Measurements from ENCODE around the gene IFNA17. TPM values are rescaled to one million over a fixed set of nuclear protein-coding genes. Genes with fewer than 3 reads are reported as not detected.
A peak's percentile ranks its signal among the peaks of the same experiment; 100 is the strongest.
"Not testable (repeated sequence)": the region's sequence is repeated elsewhere in the genome, so short reads cannot be mapped to it uniquely, and the experiment has no call there.

IFNA17 gene
- polyA plus RNA-seq (2013, experiment 1 of 2; ENCODE audit: insufficient read length), result not detected
- not detected for polyA plus RNA-seq (2013, experiment 2 of 2; ENCODE audit: insufficient read length)

- no peak for DNase-seq
Measured at GRCh38 chr9:21228122-21228521, at the start of gene IFNA17. TSS of gene IFNA17 (minus strand) at chr9:21228222. CDS start at chr9:21228173, 49 bp downstream.

DNA sequence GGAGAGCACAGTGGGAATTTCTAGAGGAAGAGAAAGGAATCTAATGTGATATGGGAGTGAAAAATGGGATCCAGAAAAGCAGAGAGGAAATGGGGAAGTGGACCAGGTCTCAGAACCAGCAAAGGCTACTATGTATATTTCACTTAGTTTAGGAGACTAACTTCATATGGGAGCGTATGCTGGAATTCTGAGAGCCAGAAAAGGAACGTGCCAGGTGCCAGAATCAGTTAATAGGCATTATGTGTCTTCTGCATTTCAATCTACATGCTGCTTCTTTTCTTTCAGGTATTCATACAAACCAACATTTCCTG lies 40.3 kb upstream of the IFNA17 start:
- no peak for DNase-seq

- no peak for DNase-seq
Measured at GRCh38 chr9:21267485-21268346, 39.7 kb upstream of the IFNA17 start.

DNA sequence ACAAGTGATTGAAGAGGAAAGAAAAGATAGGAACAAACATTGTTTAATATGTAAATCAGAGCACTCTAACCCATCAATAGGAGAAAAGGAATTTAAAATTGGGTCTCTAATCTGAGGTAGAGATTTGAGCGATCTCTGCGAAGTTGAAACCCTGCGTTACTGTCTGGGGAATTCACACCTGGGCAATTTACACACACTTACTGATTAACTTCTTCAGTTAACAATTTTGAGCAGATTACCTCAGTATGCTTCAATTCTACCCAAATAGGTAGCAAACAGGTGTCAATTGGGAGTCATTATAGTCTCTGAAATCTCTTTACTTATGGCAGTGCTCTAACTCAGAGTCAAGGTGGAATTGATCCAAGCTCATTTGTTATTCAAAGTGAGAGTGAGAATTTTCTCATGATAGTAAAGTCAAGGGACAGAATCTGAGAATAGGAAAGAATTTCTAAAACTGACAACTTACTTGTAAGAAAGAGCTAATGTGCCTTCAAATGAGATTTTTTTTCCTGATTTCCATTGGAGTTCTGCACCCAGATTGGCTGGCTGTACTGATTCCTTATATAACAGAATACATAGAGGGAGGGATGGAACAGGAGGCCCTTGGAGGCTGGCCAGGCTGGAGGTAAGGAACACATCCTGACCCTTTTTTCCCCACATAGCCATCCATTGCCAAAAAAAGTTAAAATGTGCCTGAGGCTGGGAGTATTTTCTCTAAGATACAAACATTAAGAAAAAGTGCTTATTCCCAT lies 38.9 kb upstream of the IFNA17 start:
- no peak for DNase-seq

DNA sequence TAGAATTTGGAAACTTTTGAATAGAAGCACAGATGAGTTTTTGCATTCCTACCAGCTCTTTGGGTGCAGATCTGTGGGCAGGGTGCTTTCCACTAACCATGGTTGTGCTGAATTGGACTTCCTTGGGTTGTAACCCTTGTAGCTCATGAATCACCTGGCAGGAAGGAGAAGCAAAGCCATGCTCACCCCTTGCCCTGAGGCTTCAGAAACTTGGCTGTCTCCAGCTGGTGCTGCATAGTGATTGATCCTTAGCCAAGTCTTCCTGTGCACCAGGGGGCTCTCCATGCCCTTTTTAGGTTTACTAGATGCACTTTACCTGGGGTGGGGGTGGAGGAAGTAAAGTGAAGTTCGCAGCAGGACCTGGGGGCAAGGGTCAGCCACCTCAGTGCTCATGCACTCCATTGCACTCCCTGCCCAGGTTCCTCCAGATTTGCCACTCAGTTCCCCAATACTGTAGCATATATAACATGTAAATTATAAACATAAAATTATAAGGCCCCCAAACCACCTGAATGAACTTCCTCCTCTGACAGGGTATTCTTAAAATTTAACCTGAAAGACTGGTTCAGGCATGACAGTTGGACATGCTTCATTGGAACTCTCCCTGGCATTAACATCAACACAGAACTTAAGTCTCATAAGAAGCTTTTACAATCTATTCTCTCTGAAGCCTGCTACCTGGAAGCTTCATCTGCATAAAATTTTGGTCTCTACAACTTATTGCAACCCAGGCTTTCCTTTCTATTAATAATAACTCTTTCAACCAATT lies 37.6 kb upstream of the IFNA17 start:
- DNase-seq, result no peak

- DNase-seq, result no peak
Measured at GRCh38 chr9:21255538-21256212, 27.7 kb upstream of the IFNA17 start.

GRCh38 chr9:21252721-21253547 lies 24.9 kb upstream of the IFNA17 start:
- DNase-seq, result peak; percentile 27

- no peak for DNase-seq
Measured at GRCh38 chr9:21251638-21252037, 23.6 kb upstream of the IFNA17 start.

DNA sequence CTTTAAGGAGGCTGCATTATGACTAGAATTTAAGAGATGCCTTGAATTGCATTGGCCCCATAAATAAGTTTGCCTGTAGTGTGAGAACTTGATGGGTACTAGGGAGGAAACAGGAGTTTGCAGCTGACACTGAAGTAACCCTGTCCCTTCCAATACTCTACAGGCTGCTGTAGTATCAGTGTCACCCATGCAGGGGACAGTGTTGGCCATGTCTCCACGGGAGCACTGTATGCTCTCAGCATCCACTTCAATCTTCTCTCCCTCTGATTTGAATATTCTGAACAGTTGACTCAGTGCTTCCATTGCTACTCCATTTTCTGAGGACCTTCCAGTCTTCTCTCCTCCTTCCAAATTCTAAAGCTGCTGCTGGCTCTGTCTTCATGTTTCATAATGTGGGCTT lies 23.2 kb upstream of the IFNA17 start:
- no peak for DNase-seq

GRCh38 chr9:21244836-21245235 lies 16.8 kb upstream of the IFNA17 start:
- no peak for DNase-seq

GRCh38 chr9:21239911-21240310 lies 11.9 kb upstream of the IFNA17 start, which contains the start of gene IFNA14:
TSS of gene IFNA14 (minus strand) at chr9:21240005. CDS start at chr9:21239935, 70 bp downstream.
- DNase-seq, result no peak

DNA sequence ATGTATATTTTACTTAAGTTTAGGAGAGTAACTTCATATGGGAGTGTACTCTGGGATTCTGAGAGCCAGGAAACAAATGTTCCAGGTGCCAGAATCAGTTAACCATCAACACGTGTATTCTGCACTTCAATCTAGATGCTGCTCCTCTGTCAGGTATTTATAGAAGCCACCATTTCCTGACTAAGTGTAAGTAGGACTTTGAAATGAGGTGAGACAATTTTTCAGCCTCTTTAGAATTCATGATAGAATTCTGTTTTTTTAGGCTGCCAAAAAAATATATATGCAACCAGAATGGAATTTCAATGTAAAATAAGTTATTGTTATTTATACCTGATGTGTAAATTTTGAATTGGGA lies 8.3 kb upstream of the IFNA17 start:
- DNase-seq, result not testable (repeated sequence)

GRCh38 chr9:21235468-21236359 lies 7.7 kb upstream of the IFNA17 start:
- DNase-seq, result peak; percentile 27

- no peak for DNase-seq
Measured at GRCh38 chr9:21234153-21234687, 6.2 kb upstream of the IFNA17 start.

GRCh38 chr9:21233258-21233657 lies 5.2 kb upstream of the IFNA17 start:
- no peak for DNase-seq

DNA sequence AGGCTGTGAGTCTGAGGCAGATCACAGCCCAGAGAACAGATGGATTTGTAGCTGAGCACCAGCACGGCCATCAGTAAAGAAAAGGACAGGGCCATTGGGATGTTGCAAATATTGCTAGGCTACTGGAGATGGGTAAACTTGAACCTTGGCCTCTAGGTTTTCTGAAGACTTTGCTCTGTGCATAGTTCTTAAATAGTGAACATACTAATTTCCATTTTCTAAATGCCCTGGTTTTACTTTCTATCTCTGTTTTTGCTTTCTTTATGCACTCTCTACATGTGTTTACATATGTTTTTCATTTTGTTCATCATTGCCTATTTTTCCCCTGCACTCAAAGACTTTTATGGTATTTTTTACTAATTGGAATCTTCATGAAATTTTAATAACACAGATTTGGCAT lies 10.8 kb downstream of the IFNA17 start, which contains the start of gene IFNA16:
Gene IFNA16, minus strand, starts transcription at position 101 of the 400 bp plus-strand sequence. Its CDS starts 6 bp downstream, at position 95.
- not testable (repeated sequence) for DNase-seq

GRCh38 chr9:21213411-21214326 lies 14.4 kb downstream of the IFNA17 start:
- DNase-seq, result not testable (repeated sequence)

DNA sequence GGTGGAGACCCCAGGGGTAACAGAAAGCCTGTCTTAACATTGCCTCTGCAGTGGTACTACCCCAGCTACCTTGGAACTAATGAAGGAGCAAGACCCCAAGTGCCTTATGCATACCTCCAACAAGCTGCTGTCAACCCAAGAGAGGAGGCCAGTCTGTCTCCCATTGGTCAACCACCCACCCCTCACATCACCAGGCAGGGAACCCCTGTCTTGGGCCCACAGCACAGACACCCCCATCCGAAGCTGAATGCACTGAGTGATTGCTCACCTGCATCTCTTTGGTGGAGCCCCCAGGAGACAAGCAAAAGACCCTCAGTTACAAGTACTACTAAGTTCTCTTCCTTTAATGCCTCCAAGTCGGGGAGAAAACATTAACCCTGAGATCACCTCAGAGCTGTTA lies 15.9 kb downstream of the IFNA17 start:
- DNase-seq, result not testable (repeated sequence)

- DNase-seq, result not testable (repeated sequence)
Measured at GRCh38 chr9:21210782-21211181, 17.2 kb downstream of the IFNA17 start.
